H1 (cell line): ENCODE measurements around the gene TPRG1L. TPM values are rescaled to one million over a fixed set of nuclear protein-coding genes. Genes with fewer than 3 reads are reported as not detected.
"Not testable (repeated sequence)": the region's sequence is repeated elsewhere in the genome, so short reads cannot be mapped to it uniquely, and the experiment has no call there.

ENCODE experiments used
- CTCF ChIA-PET: fragments of 300-600 bp; sonication (Branson Sonifier 250); formaldehyde crosslinking; loops from one replicate; lab custom pipeline; 2021; ENCODE audit not compliant: partially characterized antibody; lab: Charles Lee
- POLR2A ChIA-PET: fragments of 300-600 bp; sonication (Branson Sonifier 250); formaldehyde crosslinking; loops from one replicate; lab custom pipeline; 2021; ENCODE audit warnings: inconsistent platforms; ENCODE audit not compliant: partially characterized antibody; lab: Charles Lee
- DNase-seq, 2 experiments: peaks; one replicate each; pipeline versions ENCODE4 v3.0.0 to v3.0.0-alpha.2; 2010 to 2022; ENCODE audit warnings: low spot score in 2 of 2, low read depth in 1 of 2, mixed read lengths in 1 of 2
- FAIRE-seq: peaks from 2 replicates; lab custom pipeline; 2011; peaks lifted over from hg19 to GRCh38; lab: Jason Lieb, UNC
- H2AFZ ChIP-seq: 2 replicates; pipeline ENCODE4 v1.8.1; 2012; ENCODE audit warnings: low read length, inconsistent platforms
- H2AK5ac ChIP-seq: 2 replicates; pipeline ENCODE4 v1.6.1; 2013; ENCODE audit warnings: low read depth, low read length
- H2BK120ac ChIP-seq: replicated peaks from 2 replicates; pipeline ENCODE3; 2013; ENCODE audit warnings: low read depth, low read length, inconsistent platforms
- H2BK12ac ChIP-seq: 2 replicates; pipeline ENCODE4 v1.6.1; 2013; ENCODE audit warnings: low read depth, low read length
- H2BK15ac ChIP-seq: 2 replicates; pipeline ENCODE4 v1.6.1; 2013; ENCODE audit warnings: low read length
- H2BK20ac ChIP-seq: 2 replicates; pipeline ENCODE4 v1.6.1; 2013; ENCODE audit warnings: low read length
- H2BK5ac ChIP-seq: 2 replicates; pipeline ENCODE4 v1.6.1; 2013; ENCODE audit warnings: low read depth, low read length
- H3K14ac ChIP-seq: 2 replicates; pipeline ENCODE4 v1.6.1; 2013; ENCODE audit warnings: inconsistent platforms; ENCODE audit not compliant: insufficient read length
- H3K18ac ChIP-seq: 2 replicates; pipeline ENCODE4 v1.6.1; 2013; ENCODE audit warnings: low read length; ENCODE audit errors: extremely low read depth
- H3K23ac ChIP-seq: 2 replicates; pipeline ENCODE4 v1.6.1; 2013; ENCODE audit warnings: inconsistent platforms; ENCODE audit not compliant: insufficient read length
- H3K23me2 ChIP-seq: 2 replicates; pipeline ENCODE4 v1.6.1; 2013; ENCODE audit warnings: low read depth, low read length
- H3K27ac ChIP-seq: 2 replicates; pipeline ENCODE4 v1.6.1; 2011; ENCODE audit warnings: low read depth, low read length, inconsistent platforms
- H3K27me3 ChIP-seq, 4 experiments: replicated peaks in 1 of 4; 1 replicate in 1 of 4; 2 replicates in 3 of 4; pipeline versions ENCODE4 v1.6.1 to v1.8.1; 2011 to 2013; ENCODE audit warnings: low read length in 3 of 4, mild to moderate bottlenecking in 3 of 4, inconsistent platforms in 2 of 4, mixed read lengths in 2 of 4, moderate library complexity in 1 of 4; ENCODE audit not compliant: control insufficient read depth in 3 of 4, insufficient read depth in 3 of 4; ENCODE audit errors: extremely low read depth in 1 of 4
- H3K36me3 ChIP-seq, 4 experiments: 2 replicates each; pipeline versions ENCODE4 v1.6.1 to v1.8.1; 2011 to 2013; ENCODE audit warnings: mild to moderate bottlenecking in 4 of 4, low read length in 3 of 4, moderate library complexity in 2 of 4, control low read depth in 1 of 4, inconsistent platforms in 1 of 4; ENCODE audit not compliant: insufficient read depth in 4 of 4, control insufficient read depth in 2 of 4
- H3K4ac ChIP-seq: replicated peaks from 2 replicates; pipeline ENCODE3; 2013; ENCODE audit warnings: low read length, low read depth, mixed read lengths, inconsistent platforms; ENCODE audit not compliant: insufficient read length
- H3K4me1 ChIP-seq, 4 experiments: replicated peaks in 1 of 4; 1 replicate in 1 of 4; 2 replicates in 3 of 4; pipeline versions ENCODE4 v1.6.1 to v1.8.1; 2011 to 2013; ENCODE audit warnings: low read length in 3 of 4, inconsistent platforms in 2 of 4, mixed read lengths in 1 of 4; ENCODE audit not compliant: insufficient read depth in 4 of 4, control insufficient read depth in 3 of 4
- H3K4me2 ChIP-seq, 2 experiments: 2 replicates each; pipeline versions ENCODE4 v1.6.1 to v1.8.1; 2011 to 2013; ENCODE audit warnings: low read depth in 2 of 2, low read length in 2 of 2, control low read depth in 1 of 2, inconsistent platforms in 1 of 2, mild to moderate bottlenecking in 1 of 2; ENCODE audit not compliant: insufficient read depth in 1 of 2
- H3K4me3 ChIP-seq, 4 experiments: fragments of 200-600, 300-600 bp in 1 of 4; sonication (generic), shearing (Covaris generic), sonication (Bioruptor Twin) in 1 of 4; 2 replicates each; pipeline versions ENCODE4 v1.5.1 to v1.8.1; 2011 to 2016; ENCODE audit warnings: low read length in 4 of 4, low read depth in 3 of 4, control low read depth in 2 of 4, inconsistent platforms in 2 of 4, mild to moderate bottlenecking in 2 of 4, mixed read lengths in 1 of 4, moderate library complexity in 1 of 4; ENCODE audit not compliant: insufficient read depth in 2 of 4; ENCODE audit errors: extremely low read depth in 1 of 4
- H3K56ac ChIP-seq: replicated peaks from 2 replicates; pipeline ENCODE3; 2013; ENCODE audit warnings: low read depth, mild to moderate bottlenecking, mixed read lengths, low read length, inconsistent platforms; ENCODE audit not compliant: insufficient read length
- H3K79me1 ChIP-seq: 2 replicates; pipeline ENCODE4 v1.6.1; 2013; ENCODE audit warnings: low read depth, low read length, control low read depth
- H3K79me2 ChIP-seq, 2 experiments: 2 replicates each; pipeline versions ENCODE4 v1.6.1 to v1.8.1; 2012 to 2013; ENCODE audit warnings: low read length in 2 of 2, mild to moderate bottlenecking in 2 of 2, inconsistent platforms in 1 of 2; ENCODE audit not compliant: insufficient read depth in 2 of 2, control insufficient read depth in 1 of 2
- H3K9ac ChIP-seq, 4 experiments: replicated peaks in 1 of 4; 1 replicate in 1 of 4; 2 replicates in 3 of 4; pipeline versions ENCODE4 v1.6.1 to v1.8.1; 2011 to 2013; ENCODE audit warnings: low read depth in 3 of 4, low read length in 3 of 4, control low read depth in 2 of 4, mild to moderate bottlenecking in 2 of 4, moderate library complexity in 2 of 4, inconsistent platforms in 1 of 4; ENCODE audit errors: extremely low read depth in 1 of 4
- H3K9me3 ChIP-seq, 2 experiments: 2 replicates each; pipeline versions ENCODE4 v1.6.1 to v1.8.1; 2012 to 2013; ENCODE audit warnings: mild to moderate bottlenecking in 2 of 2, moderate library complexity in 2 of 2, control low read depth in 1 of 2, inconsistent platforms in 1 of 2, low read depth in 1 of 2, low read length in 1 of 2, mixed read lengths in 1 of 2; ENCODE audit not compliant: insufficient read depth in 2 of 2
- H4K20me1 ChIP-seq, 2 experiments: replicated peaks in 1 of 2; 2 replicates each; pipeline versions ENCODE3 to v1.8.1; 2011 to 2013; ENCODE audit warnings: inconsistent platforms in 2 of 2, low read length in 2 of 2, mild to moderate bottlenecking in 1 of 2; ENCODE audit not compliant: insufficient read depth in 2 of 2, control insufficient read depth in 1 of 2
- H4K5ac ChIP-seq: 2 replicates; pipeline ENCODE4 v1.6.1; 2013; ENCODE audit warnings: low read length, low read depth, mixed read lengths, inconsistent platforms; ENCODE audit not compliant: insufficient read length
- H4K8ac ChIP-seq: 2 replicates; pipeline ENCODE4 v1.8.0; 2013; ENCODE audit warnings: mild to moderate bottlenecking, moderate library complexity, low read length, inconsistent platforms; ENCODE audit not compliant: insufficient read depth; ENCODE audit errors: extremely low read depth
- H4K91ac ChIP-seq: replicated peaks from 2 replicates; pipeline ENCODE3; 2013; ENCODE audit warnings: low read length, mixed read lengths, inconsistent platforms; ENCODE audit not compliant: insufficient read length
- WGBS, 2 experiments: shearing (Covaris generic) in 1 of 2; methylation state at CpG; one replicate each; pipeline versions ENCODE4 v1.1.6 to v1.1.7; 2013 to 2015; ENCODE audit warnings: low lambda C conversion rate in 2 of 2, mixed read lengths in 2 of 2, inconsistent platforms in 1 of 2, low coverage in 1 of 2, missing lambda C conversion rate in 1 of 2; ENCODE audit not compliant: insufficient replicate concordance in 2 of 2, insufficient coverage in 1 of 2, insufficient read length in 1 of 2; ENCODE audit errors: extremely low coverage in 1 of 2, missing lambda C conversion rate in 1 of 2; 5-methylcytosine and 5-hydroxymethylcytosine counted together
- polyA plus RNA-seq, 7 experiments: library from polyadenylated mRNA; depleted of rRNA in 3 of 7; stranded (reverse) in 5 of 7; unstranded in 2 of 7; fragments of >200 nt in 5 of 7; fragments of 200-250 nt in 2 of 7; gene quantifications; 1 replicate in 5 of 7; 2 replicates in 1 of 7; 4 replicates in 1 of 7; pipeline versions ENCODE4 v1.2.1 to v1.2.3, GENCODE V29; 2011 to 2013; ENCODE audit warnings: missing spikeins in 2 of 7, mixed read lengths in 2 of 7
- total RNA-seq: library from RNA; stranded (reverse); fragmentation: NEBNext Ultra II Directional; extraction: Animal tissue kit (Norgen Biotek cat#: 25700); gene quantifications from 2 replicates; pipeline ENCODE4 v1.2.1, GENCODE V29; 2021

Gene TPRG1L
- total and polyA plus RNA-seq, 2 of the 8 experiments (the other 6 are each of a cell fraction or from before 2014, with no cell fraction given) = 21.7 to 22.3 TPM

- WGBS, 2 experiments = 74% methylated on average over 6 of the region's 6 CpGs; no CpG with 5 or more reads in 1 of the 2 experiments
- H2AFZ ChIP-seq, H3K18ac ChIP-seq, H4K20me1 ChIP-seq, H3K79me2 ChIP-seq, H3K27ac ChIP-seq, H2BK12ac ChIP-seq, H3K4me3 ChIP-seq, H3K9me3 ChIP-seq, H3K4me2 ChIP-seq, H3K36me3 ChIP-seq, H3K4me1 ChIP-seq, H4K91ac ChIP-seq, H3K9ac ChIP-seq, H3K27me3 ChIP-seq, H4K5ac ChIP-seq, POLR2A ChIA-PET, H3K4ac ChIP-seq, H2BK5ac ChIP-seq, H2AK5ac ChIP-seq, H3K14ac ChIP-seq, H3K23ac ChIP-seq, H4K8ac ChIP-seq, H3K23me2 ChIP-seq, H3K79me1 ChIP-seq, DNase-seq, H3K56ac ChIP-seq, H2BK120ac ChIP-seq, H2BK15ac ChIP-seq, FAIRE-seq, H2BK20ac ChIP-seq: not testable (repeated sequence)
- CTCF ChIA-PET = interaction anchor here (0.6 to 6.8 kb wide), 5 partner anchors 10 to 85 kb away, joined by 4 to 56 read pairs (median 6); no protein-coding TSS in a partner anchor
Measured at GRCh38 chr1:3575515-3575914, 49.3 kb upstream of the TPRG1L start.
